Ectodermal cell (in vitro differentiated cells): ENCODE measurements around the gene SEMA4F.

Source experiments
- H3K27ac ChIP-seq: 2 replicates; pipeline ENCODE4 v1.7.0; 2013; ENCODE audit warnings: mild to moderate bottlenecking, low read depth, low read length; ENCODE audit not compliant: insufficient read depth, poor library complexity, severe bottlenecking
- H3K27me3 ChIP-seq: 2 replicates; pipeline ENCODE4 v1.7.0; 2013; ENCODE audit warnings: mild to moderate bottlenecking, low read length; ENCODE audit not compliant: insufficient read depth, control insufficient read depth, poor library complexity, severe bottlenecking
- H3K36me3 ChIP-seq: one replicate; pipeline ENCODE4 v1.7.0; 2013; ENCODE audit warnings: low read length; ENCODE audit not compliant: control insufficient read depth, insufficient read depth
- H3K4me1 ChIP-seq: one replicate; pipeline ENCODE4 v1.7.0; 2013; ENCODE audit warnings: low read length; ENCODE audit not compliant: control insufficient read depth, insufficient read depth
- H3K4me3 ChIP-seq: 2 replicates; pipeline ENCODE4 v1.7.0; 2013; ENCODE audit warnings: low read depth, low read length, control low read depth; ENCODE audit not compliant: insufficient read depth
- H3K9me3 ChIP-seq: 2 replicates; pipeline ENCODE4 v1.7.0; 2013; ENCODE audit warnings: mild to moderate bottlenecking, low read length, moderate library complexity; ENCODE audit not compliant: control insufficient read depth
- WGBS, 2 experiments: methylation state at CpG; one replicate each; pipeline ENCODE4 v1.1.7; 2013; ENCODE audit warnings: missing lambda C conversion rate in 2 of 2; 5-methylcytosine and 5-hydroxymethylcytosine counted together

The SEMA4F gene

DNA sequence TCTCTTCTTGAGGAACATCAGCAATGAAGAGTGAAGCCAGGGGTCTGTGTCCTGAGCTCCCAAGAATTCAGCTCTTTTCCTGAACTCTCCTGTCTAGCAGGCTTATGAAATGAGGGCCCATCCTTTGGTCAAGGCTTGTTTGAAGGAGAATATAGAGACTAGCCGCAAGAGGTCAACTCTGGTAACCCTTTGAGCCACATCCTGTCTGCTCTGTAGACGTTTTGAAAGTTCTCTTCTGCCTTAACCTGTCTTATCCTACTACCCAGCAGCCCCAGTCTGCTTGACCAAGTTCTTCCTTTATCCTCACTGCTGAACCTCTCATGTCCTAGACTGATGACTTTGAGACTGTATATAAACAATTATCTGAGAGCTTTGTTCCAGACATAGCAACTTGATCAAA is 5.4 kb downstream of the SEMA4F start:
- 86 to 89% methylated on average over 2 of the region's 2 CpGs for WGBS, 2 experiments
- H3K9me3 ChIP-seq, result no peaks in the 10 kb centered on the region
- H3K4me3 ChIP-seq, result no peak overlapping the region
- no peak overlapping the region for H3K27ac ChIP-seq
- no peaks in the 10 kb centered on the region for H3K36me3 ChIP-seq
- H3K27me3 ChIP-seq, result peaks cover 24% of the 10 kb centered on the region
- H3K4me1 ChIP-seq, result no peaks in the 10 kb centered on the region

- no peak overlapping the region for H3K4me3 ChIP-seq
- H3K36me3 ChIP-seq, result no peaks in the 10 kb centered on the region
- H3K9me3 ChIP-seq, result no peaks in the 10 kb centered on the region
- 90 to 96% methylated on average over 1 of the region's 1 CpG for WGBS, 2 experiments
- H3K27ac ChIP-seq, result no peak overlapping the region
- H3K4me1 ChIP-seq, result no peaks in the 10 kb centered on the region
- no peaks in the 10 kb centered on the region for H3K27me3 ChIP-seq
Observed at GRCh38 chr2:74668087-74668486, 14.0 kb downstream of the SEMA4F start.

DNA sequence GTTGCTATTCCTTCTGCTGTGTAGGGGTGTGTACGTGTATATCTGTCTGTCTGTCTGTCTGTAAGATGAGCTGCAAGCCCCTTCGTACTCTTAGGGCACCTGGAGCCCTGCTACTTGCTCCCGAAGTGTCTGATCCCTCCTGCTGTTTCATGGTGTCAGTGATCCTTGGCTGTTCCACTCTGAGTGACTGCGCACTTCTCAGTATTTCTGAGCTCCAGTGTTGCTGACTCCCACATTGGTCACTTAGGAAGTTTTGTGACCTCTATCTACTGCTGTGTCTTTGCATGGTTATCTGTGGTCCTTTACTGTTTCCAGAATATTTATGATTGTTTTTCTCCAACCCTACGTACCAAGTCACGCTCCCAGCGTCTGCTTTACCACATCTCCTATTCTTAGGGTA is 16.2 kb downstream of the SEMA4F start:
- H3K9me3 ChIP-seq, result no peaks in the 10 kb centered on the region
- 91 to 94% methylated on average over 7 of the region's 7 CpGs for WGBS, 2 experiments
- H3K27me3 ChIP-seq, result no peaks in the 10 kb centered on the region
- H3K4me1 ChIP-seq, result no peaks in the 10 kb centered on the region
- H3K27ac ChIP-seq, result no peak overlapping the region
- H3K36me3 ChIP-seq, result no peaks in the 10 kb centered on the region
- no peak overlapping the region for H3K4me3 ChIP-seq

- H3K27me3 ChIP-seq, result no peaks in the 10 kb centered on the region
- no peaks in the 10 kb centered on the region for H3K36me3 ChIP-seq
- H3K4me1 ChIP-seq, result no peaks in the 10 kb centered on the region
- no peak overlapping the region for H3K27ac ChIP-seq
- H3K4me3 ChIP-seq, result no peak overlapping the region
- H3K9me3 ChIP-seq, result no peaks in the 10 kb centered on the region
Observed at GRCh38 chr2:74671479-74671878, 17.4 kb downstream of the SEMA4F start.

GRCh38 chr2:74673826-74674528 is 19.9 kb downstream of the SEMA4F start:
- Histone ChIP-seq H3K27ac (no peak overlapping the region), H3K4me1 (no peaks in the 10 kb centered on the region), H3K27me3 (no peaks in the 10 kb centered on the region), H3K36me3 (no peaks in the 10 kb centered on the region), H3K4me3 (no peak overlapping the region), H3K9me3 (no peaks in the 10 kb centered on the region)
- 92 to 93% methylated on average over 7 of the region's 7 CpGs for WGBS, 2 experiments

DNA sequence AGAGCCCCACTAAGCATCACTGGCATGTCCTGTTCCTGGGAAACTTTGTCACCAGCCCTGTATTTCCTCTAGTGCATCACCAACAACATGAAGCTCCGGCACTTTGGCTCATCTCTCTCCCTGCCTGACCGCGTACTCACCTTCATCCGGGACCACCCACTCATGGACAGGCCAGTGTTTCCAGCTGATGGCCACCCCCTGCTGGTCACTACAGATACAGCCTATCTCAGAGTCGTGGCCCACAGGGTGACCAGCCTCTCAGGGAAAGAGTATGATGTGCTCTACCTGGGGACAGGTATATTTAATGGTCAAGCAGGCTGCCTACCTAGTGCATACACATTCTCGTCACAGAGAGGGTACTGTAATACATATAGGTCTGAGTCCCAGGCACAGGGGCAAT is 21.0 kb downstream of the SEMA4F start:
- Histone ChIP-seq H3K4me1 (no peaks in the 10 kb centered on the region), H3K36me3 (no peaks in the 10 kb centered on the region), H3K27me3 (no peaks in the 10 kb centered on the region), H3K27ac (no peak overlapping the region), H3K4me3 (no peak overlapping the region), H3K9me3 (no peaks in the 10 kb centered on the region)
- 89 to 90% methylated on average over 6 of the region's 6 CpGs for WGBS, 2 experiments

DNA sequence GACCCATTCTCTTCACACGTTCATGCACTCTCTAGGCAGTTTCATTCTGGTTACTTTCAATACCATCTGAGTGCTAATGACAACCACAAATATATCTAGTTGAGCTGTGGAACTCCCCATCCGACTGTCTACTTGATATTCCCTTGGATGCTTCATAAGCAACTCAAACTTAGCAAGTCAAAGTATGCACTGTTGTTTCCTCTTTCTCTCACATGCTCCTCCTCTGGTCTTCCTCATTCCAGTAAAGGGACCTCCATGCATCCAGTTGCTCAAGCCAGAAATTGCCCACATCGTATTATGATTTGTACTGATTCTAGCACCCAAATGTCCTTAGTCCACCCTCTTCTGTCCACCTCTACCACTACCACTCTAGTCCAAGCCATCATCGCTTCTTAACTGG is 22.3 kb downstream of the SEMA4F start:
- Histone ChIP-seq H3K4me3 (no peak overlapping the region), H3K36me3 (no peaks in the 10 kb centered on the region), H3K27me3 (no peaks in the 10 kb centered on the region), H3K9me3 (no peaks in the 10 kb centered on the region), H3K27ac (no peak overlapping the region), H3K4me1 (no peaks in the 10 kb centered on the region)
- WGBS, 2 experiments, result 89 to 90% methylated on average over 4 of the region's 4 CpGs

DNA sequence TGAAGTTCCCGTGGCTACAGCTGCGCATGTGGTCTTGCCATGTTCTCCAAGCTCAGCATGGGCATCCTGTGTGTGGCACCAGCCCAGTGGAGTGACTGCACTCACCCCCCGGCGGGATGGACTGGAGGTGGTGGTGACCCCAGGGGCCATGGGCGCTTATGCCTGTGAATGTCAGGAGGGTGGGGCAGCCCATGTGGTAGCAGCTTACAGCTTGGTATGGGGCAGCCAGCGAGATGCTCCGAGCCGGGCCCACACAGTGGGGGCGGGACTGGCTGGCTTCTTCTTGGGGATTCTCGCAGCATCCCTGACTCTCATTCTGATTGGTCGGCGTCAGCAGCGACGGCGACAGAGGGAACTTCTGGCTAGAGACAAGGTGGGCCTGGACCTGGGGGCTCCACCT is 25.6 kb downstream of the SEMA4F start:
- Histone ChIP-seq H3K4me1 (no peaks in the 10 kb centered on the region), H3K9me3 (no peaks in the 10 kb centered on the region), H3K4me3 (no peak overlapping the region), H3K27ac (no peak overlapping the region), H3K27me3 (no peaks in the 10 kb centered on the region), H3K36me3 (no peaks in the 10 kb centered on the region)
- 95 to 96% methylated on average over 15 of the region's 15 CpGs for WGBS, 2 experiments

GRCh38 chr2:74682501-74682900 is 28.5 kb downstream of the SEMA4F start:
- Histone ChIP-seq H3K4me3 (no peak overlapping the region), H3K4me1 (no peaks in the 10 kb centered on the region), H3K36me3 (no peaks in the 10 kb centered on the region), H3K27me3 (no peaks in the 10 kb centered on the region), H3K27ac (no peak overlapping the region), H3K9me3 (no peaks in the 10 kb centered on the region)

DNA sequence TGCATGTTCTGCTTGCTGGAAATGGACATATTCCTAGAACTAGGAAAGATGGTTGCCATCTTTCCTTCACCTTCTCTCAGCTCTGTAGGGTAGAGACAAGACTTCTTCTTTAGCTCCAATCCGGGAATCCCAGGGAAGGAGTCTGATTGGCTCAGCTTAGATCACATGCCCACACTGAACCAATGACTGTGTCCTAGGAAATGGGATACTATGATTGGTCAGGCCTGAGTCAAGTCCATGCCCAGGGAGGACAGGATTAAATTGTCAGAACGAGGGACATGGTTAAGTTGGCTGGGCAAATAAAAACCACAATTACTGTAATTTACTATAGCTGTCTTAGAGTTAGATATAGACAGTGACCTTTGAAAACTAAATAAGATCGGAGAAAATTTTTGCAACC is 31.4 kb downstream of the SEMA4F start:
- WGBS, 2 experiments, result 85 to 100% methylated on average over 3 of the region's 3 CpGs
- Histone ChIP-seq H3K36me3 (no peaks in the 10 kb centered on the region), H3K9me3 (no peaks in the 10 kb centered on the region), H3K4me1 (no peaks in the 10 kb centered on the region), H3K27ac (no peak overlapping the region), H3K27me3 (no peaks in the 10 kb centered on the region), H3K4me3 (no peak overlapping the region)

- Histone ChIP-seq H3K9me3 (no peaks in the 10 kb centered on the region), H3K36me3 (no peaks in the 10 kb centered on the region), H3K27ac (no peak overlapping the region), H3K4me3 (no peak overlapping the region), H3K27me3 (no peaks in the 10 kb centered on the region), H3K4me1 (no peaks in the 10 kb centered on the region)
- 97 to 100% methylated on average over 1 of the region's 1 CpG for WGBS, 2 experiments
Observed at GRCh38 chr2:74688881-74689280, 34.8 kb downstream of the SEMA4F start.
